Uterus (tissue), 4 donors: ENCODE measurements around the gene CKAP4. TPM values are rescaled to one million over a fixed set of nuclear protein-coding genes. Genes with fewer than 3 reads are reported as not detected.

Experiments
- DNase-seq, 2 donors: peaks; one replicate each; pipeline ENCODE4 v3.0.0-alpha.2; 2019 to 2020
- H3K27ac ChIP-seq, 2 donors: fragments of 200-600 bp; sonication (generic); 1 replicate in 1 of 2; 2 replicates in 1 of 2; pipeline ENCODE4 v1.5.1; 2016 to 2018
- H3K27me3 ChIP-seq, 2 donors: fragments of 200-600 bp; sonication (generic); one replicate each; pipeline ENCODE4 v1.5.1; 2018 to 2019; ENCODE audit warnings: control low read depth in 1 of 2
- H3K36me3 ChIP-seq, 2 donors: fragments of 200-600 bp; sonication (generic); one replicate each; pipeline ENCODE4 v1.5.1; 2019; ENCODE audit warnings: control low read depth in 1 of 2
- H3K4me1 ChIP-seq, 2 donors: fragments of 200-600 bp; sonication (generic); one replicate each; pipeline ENCODE4 v1.5.1; 2018 to 2019; ENCODE audit warnings: control low read depth in 1 of 2
- H3K4me3 ChIP-seq, 2 donors: fragments of 200-600 bp; sonication (generic); 1 replicate in 1 of 2; 2 replicates in 1 of 2; pipeline ENCODE4 v1.5.1; 2018 to 2019; ENCODE audit warnings: mild to moderate bottlenecking in 1 of 2
- H3K9me3 ChIP-seq, 2 donors: fragments of 200-600 bp; sonication (generic); one replicate each; pipeline ENCODE4 v1.5.1; 2019; ENCODE audit warnings: control low read depth in 1 of 2
- POLR2A ChIP-seq, 2 donors: fragments of 450-650 bp; IDR thresholded peaks; one replicate each; pipeline ENCODE4 v1.6.1; 2016; ENCODE audit warnings: antibody characterized with exemption in 2 of 2, mild to moderate bottlenecking in 1 of 2, moderate library complexity in 1 of 2
- intact Hi-C: fragments of 100-400 bp; cut with DNase I; formaldehyde crosslinking; loops from one replicate; pipeline ENCODE4 v1.15.1; 2023; ENCODE audit warnings: low total_unique reads
- total RNA-seq, 4 donors: library from RNA; depleted of rRNA in 3 of 4; stranded (reverse); fragments of >200 nt in 3 of 4; gene quantifications; one replicate each; pipeline versions ENCODE4 v1.1.0 to v1.2.4, GENCODE V29; 2014 to 2023
- TF ChIP-seq, protein P1 (sequence below), 4 experiments: fragments of 200-600 bp in 2 of 4; fragments of 450-650 bp in 2 of 4; sonication (generic) in 2 of 4; IDR thresholded peaks; one replicate each; pipeline ENCODE4 v1.5.1; 2016 to 2019; ENCODE audit warnings: antibody characterized with exemption in 4 of 4, mild to moderate bottlenecking in 2 of 4, moderate library complexity in 1 of 4
- donor health status: DM: yes; HTN: yes; CAD: no.

The CKAP4 gene
- total RNA-seq: 100 to 1,000 TPM in 1 of 4 donors, 10 to 100 TPM in 3; 15.6 to 106 (median 40.8) TPM

DNA sequence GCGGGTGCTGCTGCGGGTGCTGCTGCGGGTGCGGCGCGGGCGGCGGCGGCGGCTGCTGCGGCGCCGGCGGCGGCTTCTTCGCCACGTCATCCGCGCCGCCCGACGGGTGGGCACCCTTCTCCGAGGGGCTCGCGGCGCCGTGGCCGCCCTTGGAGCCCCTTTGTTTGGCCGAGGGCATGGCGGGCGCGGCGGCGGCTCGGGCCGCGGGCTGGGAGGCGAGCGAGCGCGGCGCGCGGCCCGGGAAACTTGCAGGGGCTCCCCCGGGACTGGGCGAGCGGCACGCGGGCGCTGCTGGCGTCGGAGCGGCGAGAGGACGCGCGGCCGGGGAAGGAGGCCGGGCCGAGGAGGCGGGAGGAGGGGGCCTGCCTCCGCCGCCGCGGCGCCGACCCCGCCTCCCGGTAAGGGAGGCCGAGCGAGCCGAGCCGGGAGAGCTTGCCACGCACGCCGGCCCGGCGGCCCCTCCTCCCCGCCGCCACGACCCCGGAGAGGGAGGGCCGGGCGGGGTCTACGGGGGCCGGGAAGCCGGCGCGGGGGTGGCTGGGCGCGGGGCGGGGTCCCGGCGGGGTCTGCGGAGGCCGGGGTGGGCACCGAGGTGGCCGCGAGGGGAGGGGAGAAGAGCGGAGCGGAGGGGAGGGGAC lies at the start of gene CKAP4:
CKAP4 (minus strand) TSS at position 347 of the 638 bp plus-strand sequence; CDS start at position 178, 169 bp downstream.
- intact Hi-C loops: no loop called here
- peak; percentile 74 to 83 for DNase-seq
- Histone ChIP-seq H3K9me3 (no peaks in the 10 kb centered on the region), H3K36me3 (no peaks in the 10 kb centered on the region), H3K27me3 (no peaks in the 10 kb centered on the region), H3K4me1 (peaks cover 5 to 12% of the 10 kb centered on the region in 2 donors), H3K4me3 (peak within 1 kb of the TSS; percentile 51 to 81), H3K27ac (peak within 1 kb of the TSS; percentile 97 to 99)
- TF ChIP-seq POLR2A (IDR thresholded peaks at IDR 0.05): peak; percentile 46 to 80
- TF ChIP-seq, protein P1, sequence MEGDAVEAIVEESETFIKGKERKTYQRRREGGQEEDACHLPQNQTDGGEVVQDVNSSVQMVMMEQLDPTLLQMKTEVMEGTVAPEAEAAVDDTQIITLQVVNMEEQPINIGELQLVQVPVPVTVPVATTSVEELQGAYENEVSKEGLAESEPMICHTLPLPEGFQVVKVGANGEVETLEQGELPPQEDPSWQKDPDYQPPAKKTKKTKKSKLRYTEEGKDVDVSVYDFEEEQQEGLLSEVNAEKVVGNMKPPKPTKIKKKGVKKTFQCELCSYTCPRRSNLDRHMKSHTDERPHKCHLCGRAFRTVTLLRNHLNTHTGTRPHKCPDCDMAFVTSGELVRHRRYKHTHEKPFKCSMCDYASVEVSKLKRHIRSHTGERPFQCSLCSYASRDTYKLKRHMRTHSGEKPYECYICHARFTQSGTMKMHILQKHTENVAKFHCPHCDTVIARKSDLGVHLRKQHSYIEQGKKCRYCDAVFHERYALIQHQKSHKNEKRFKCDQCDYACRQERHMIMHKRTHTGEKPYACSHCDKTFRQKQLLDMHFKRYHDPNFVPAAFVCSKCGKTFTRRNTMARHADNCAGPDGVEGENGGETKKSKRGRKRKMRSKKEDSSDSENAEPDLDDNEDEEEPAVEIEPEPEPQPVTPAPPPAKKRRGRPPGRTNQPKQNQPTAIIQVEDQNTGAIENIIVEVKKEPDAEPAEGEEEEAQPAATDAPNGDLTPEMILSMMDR (IDR thresholded peaks at IDR 0.05): peak in 1 of 4 experiments; percentile 5

DNA sequence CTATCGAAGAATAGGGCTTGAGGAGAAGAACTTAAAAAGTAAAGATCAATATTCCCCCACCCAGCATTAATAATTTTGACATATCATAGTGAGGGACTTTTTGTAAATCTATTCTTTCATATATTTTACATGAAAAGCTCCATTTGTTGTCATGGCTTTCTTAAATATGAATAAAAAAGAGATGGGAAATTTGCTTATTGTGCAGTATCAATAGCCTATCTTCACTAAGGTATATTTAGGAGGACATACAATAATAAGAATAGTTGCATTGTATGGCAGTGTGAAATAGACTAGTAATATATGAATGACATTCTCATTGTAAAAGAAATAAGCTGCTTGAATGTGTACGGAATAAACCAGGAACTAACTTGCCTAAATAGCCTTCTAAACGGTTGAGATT lies 49.3 kb upstream of the CKAP4 start:
- intact Hi-C loops: no loop called here

GRCh38 chr12:106296179-106296877 lies 48.5 kb upstream of the CKAP4 start:
- no peak for DNase-seq
- no peaks in the 10 kb centered on the region for H3K4me1 ChIP-seq
- H3K27ac ChIP-seq: no peak overlapping the region
- no peaks in the 10 kb centered on the region for H3K9me3 ChIP-seq
- no peak overlapping the region for H3K4me3 ChIP-seq
- no peaks in the 10 kb centered on the region for H3K27me3 ChIP-seq
- no peaks in the 10 kb centered on the region for H3K36me3 ChIP-seq
- intact Hi-C loops: no loop called here
- TF ChIP-seq, protein P1 (IDR thresholded peaks at IDR 0.05): no peak
- no peak for TF ChIP-seq POLR2A (IDR thresholded peaks at IDR 0.05)

More for the DNA sequence above, 49.3 kb upstream of the CKAP4 start:
- H3K9me3 ChIP-seq: no peaks in the 10 kb centered on the region
- no peak overlapping the region for H3K27ac ChIP-seq
- H3K4me3 ChIP-seq: no peak overlapping the region
- H3K36me3 ChIP-seq: no peaks in the 10 kb centered on the region
- DNase-seq: no peak
- no peaks in the 10 kb centered on the region for H3K27me3 ChIP-seq
- no peak for TF ChIP-seq POLR2A (IDR thresholded peaks at IDR 0.05)
- TF ChIP-seq, protein P1 (IDR thresholded peaks at IDR 0.05): no peak
- H3K4me1 ChIP-seq: no peaks in the 10 kb centered on the region

DNA sequence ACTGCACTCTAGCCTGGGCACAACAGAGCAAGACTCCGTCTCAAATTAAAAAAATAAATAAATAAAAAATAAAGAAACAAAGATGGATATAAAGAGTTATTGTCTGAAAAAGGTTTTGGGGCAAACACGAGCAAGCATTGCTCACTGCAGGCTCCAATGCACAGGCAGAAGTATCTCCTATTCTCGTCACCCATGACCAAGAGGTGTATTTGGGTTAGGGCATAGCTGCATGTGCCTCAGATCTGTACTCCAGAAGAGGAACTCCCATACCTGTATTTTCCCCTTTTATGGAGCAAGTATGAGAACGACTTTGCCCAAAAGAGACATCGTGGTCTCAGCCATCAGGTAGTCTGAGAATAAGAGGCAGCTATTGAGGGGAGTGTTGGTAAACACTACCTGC lies 44.5 kb upstream of the CKAP4 start:
- Histone ChIP-seq H3K36me3 (no peaks in the 10 kb centered on the region), H3K4me3 (no peak overlapping the region), H3K9me3 (no peaks in the 10 kb centered on the region), H3K27ac (no peak overlapping the region), H3K4me1 (no peaks in the 10 kb centered on the region), H3K27me3 (no peaks in the 10 kb centered on the region)
- intact Hi-C loops: no loop called here
- no peak for DNase-seq
- no peak for TF ChIP-seq POLR2A (IDR thresholded peaks at IDR 0.05)
- TF ChIP-seq, protein P1 (IDR thresholded peaks at IDR 0.05): no peak

- intact Hi-C loops: no loop called here
- no peaks in the 10 kb centered on the region for H3K27me3 ChIP-seq
- no peak overlapping the region for H3K4me3 ChIP-seq
- no peak for DNase-seq
- H3K36me3 ChIP-seq: no peaks in the 10 kb centered on the region
- no peak overlapping the region for H3K27ac ChIP-seq
- H3K9me3 ChIP-seq: no peaks in the 10 kb centered on the region
- no peak for TF ChIP-seq POLR2A (IDR thresholded peaks at IDR 0.05)
- TF ChIP-seq, protein P1 (IDR thresholded peaks at IDR 0.05): no peak
- H3K4me1 ChIP-seq: no peaks in the 10 kb centered on the region
These were observed 43.5 kb upstream of the CKAP4 start for GRCh38 chr12:106291342-106291741.
